Measurements from ENCODE around the gene BCR.

BCR gene

DNA sequence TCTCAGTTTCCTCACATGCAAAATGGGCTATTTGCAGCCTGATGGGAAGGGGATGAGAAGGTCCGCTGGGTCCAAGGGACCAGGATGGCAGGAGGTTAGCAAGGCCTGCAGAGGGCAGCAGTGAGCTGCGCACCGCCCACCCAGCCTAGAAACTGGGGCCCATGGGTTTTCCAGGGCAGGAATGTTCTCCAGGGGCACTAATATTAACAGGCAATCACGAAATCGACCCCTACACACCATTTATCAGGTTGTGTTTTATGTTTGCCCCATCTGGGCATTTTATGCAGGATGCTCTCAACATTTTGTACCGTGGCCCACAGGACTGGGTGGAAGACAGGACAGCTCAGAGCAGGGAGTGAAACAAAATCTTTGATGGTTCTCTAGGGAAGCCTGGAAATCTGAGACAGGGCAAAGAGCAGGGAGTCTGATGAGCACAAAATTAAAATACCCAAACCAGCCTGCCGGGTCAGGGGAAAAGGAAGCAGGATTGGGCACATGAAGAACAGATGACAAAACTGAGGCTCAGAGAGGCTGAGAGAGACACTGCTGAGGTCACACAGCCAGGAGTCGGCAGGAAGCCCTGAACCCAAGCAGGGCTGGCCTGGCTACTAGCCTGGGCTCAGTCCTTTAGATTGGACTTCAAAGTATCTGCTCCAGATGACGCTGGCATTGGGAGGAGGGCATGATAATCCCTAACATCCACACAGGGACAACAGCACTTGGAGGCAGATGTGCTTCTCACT lies 1.6 kb upstream of the BCR start:
- peak; percentile 25 for DNase-seq

GRCh38 chr22:23179381-23180299 lies 669 bp upstream of the BCR start:
- DNase-seq, result peak; percentile 24

GRCh38 chr22:23180893-23181720 lies 798 bp downstream of the BCR start:
- no peak for DNase-seq

DNA sequence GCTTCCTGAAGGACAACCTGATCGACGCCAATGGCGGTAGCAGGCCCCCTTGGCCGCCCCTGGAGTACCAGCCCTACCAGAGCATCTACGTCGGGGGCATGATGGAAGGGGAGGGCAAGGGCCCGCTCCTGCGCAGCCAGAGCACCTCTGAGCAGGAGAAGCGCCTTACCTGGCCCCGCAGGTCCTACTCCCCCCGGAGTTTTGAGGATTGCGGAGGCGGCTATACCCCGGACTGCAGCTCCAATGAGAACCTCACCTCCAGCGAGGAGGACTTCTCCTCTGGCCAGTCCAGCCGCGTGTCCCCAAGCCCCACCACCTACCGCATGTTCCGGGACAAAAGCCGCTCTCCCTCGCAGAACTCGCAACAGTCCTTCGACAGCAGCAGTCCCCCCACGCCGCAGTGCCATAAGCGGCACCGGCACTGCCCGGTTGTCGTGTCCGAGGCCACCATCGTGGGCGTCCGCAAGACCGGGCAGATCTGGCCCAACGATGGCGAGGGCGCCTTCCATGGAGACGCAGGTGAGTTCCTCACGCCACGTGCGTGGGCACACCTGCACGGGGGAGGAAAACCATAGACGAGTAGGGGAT lies 1.5 kb downstream of the BCR start:
- DNase-seq, result no peak

GRCh38 chr22:23182309-23183060 lies 2.2 kb downstream of the BCR start:
- no peak for DNase-seq

DNA sequence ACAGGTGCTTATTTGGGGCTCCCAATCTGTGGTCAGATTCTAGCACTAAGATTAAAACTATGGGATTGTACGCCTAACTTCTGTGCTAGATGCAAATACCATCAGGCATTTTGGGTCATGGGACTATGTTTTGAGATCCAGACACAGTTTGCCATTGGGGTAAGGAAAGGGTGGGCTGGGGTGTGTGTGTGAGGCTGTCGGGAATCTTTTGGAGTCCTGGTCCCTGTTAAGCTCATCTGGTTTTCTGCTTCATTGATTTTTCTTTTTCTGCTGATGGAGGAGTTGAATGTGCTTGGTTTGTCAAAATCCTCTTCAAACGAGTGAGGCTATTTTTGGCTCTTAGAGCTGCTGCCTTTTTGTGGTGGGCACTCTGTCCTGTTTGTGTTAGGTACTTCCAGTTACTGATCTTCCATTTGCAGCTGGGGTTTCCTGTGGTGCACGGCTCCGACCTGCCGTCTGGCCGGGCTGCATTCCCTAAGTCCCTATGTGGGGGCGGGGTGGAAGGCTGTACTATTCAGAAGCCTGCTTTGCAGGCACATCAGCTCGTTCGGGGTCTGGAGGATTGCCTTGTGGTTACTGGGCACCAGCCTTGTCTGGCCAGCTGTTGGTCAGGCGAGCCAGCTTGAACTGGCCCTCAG lies 2.9 kb downstream of the BCR start:
- DNase-seq, result no peak

GRCh38 chr22:23184100-23184763 lies 3.9 kb downstream of the BCR start:
- no peak for DNase-seq

- no peak for DNase-seq
Measured at GRCh38 chr22:23184764-23185113, 4.4 kb downstream of the BCR start.

DNA sequence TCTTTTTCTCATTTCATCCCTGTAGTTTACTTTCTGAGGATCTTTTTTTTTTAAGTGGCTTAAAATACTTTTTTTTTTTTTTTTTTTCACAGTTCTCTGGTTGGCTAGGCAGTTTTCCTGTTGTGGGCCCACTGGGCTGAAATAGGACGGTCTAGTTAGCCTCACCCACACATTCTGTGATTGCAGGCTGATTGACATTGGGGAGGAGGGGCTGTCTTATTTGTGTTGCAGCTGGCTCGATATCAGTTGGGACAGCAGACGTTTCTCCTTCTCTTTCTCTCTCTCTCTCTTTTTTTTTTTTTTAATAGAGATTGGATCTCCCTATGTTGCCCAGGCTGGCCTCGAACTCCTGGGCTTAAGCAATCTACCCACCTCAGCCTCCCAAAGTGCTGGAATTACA lies 6.9 kb downstream of the BCR start:
- DNase-seq, result no peak

- no peak for DNase-seq
Measured at GRCh38 chr22:23187871-23188700, 7.8 kb downstream of the BCR start.

GRCh38 chr22:23190526-23190925 lies 10.2 kb downstream of the BCR start:
- no peak for DNase-seq

GRCh38 chr22:23192133-23192532 lies 11.8 kb downstream of the BCR start:
- DNase-seq, result no peak

- DNase-seq, result no peak
Measured at GRCh38 chr22:23192558-23192957, 12.2 kb downstream of the BCR start.

DNA sequence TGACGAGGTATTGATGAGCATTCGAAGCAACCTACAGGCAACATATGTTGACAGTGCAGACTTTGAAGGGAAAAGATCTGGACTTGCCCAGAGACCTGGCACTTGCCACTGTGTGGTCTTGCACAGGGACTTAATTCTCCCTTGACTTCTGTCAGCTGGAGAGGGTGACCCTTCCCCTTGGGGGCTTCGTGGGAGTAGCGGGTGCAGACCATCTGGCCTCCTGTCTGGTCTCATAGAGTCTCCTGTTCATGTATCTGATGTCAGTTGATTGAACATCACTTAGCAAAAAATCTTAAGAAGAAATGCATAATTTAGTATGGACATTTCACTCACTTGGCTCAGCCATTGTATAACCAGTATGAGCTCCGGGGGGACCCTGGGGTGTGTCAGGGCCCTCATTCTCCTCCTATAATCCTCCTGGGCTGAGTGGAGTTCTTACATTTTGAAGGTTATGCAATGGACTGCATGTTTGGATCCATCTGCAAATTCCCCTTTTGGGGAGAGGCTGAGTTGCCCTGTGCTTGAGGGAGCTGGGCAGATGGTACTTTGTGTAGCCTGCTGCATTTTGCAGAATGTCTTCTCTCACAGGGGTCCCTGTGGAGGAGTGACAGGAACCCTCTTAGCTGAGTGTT lies 13.0 kb downstream of the BCR start:
- DNase-seq, result no peak

DNA sequence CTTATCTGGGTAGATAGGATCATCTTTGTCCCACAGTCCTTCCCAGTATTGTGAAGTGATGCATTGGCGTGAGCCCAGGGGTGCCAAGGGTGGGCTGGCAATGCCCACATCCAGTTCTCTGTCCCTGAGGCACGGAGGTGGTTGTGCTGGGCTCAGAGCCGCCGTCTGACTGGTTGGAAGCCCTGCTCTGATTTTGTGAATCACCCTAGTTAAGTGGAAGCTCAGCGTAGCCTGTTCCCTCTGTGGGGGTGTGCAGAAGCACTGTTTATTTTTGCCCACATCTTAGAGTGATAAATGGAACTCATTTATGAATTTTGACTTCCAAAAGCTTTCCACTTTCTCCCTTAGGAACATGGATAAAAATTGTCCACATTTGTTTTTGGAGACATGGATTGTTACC lies 13.6 kb downstream of the BCR start:
- DNase-seq, result no peak

DNA sequence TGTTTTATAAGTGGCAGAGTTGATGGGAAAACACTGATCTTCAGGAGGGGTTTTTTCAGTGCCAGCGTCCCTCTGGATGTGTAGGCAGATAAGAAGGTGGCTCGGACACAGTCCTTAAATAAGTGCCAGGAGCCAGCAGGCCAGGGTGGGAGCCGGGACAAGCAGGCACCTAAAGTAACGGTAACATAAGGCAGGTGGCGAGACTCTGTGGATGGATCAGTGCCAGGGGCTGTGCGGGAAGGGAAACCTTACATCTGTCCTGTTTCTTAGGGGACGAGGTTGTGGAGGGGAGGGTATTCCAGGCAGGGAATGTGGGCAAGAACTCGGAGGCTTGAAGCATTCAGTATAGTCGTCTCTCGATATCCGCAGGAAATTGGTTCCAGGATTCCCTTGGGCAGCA lies 15.9 kb downstream of the BCR start:
- DNase-seq, result peak; percentile 43

- no peak for DNase-seq
Measured at GRCh38 chr22:23197836-23198235, 17.5 kb downstream of the BCR start.

DNA sequence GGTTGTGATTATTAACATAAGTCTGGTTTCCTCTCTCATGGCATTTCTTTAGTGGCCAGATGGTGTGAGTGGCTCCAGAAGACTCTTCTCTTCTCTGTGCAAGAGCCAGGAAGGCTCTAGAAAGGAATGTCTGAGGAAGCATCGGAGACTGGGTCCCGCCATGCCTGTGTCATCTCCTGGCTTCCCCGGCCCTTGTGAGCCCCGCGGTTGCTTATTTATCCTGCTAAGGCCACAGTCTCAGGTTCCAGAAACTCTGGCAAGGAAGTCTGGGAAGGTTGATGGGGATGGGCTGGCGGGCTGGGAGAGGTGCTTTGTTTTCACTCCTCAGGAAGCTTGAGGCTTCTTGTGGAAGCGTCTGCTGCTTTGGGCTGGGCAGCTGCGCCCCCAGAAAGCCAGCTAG lies 18.9 kb downstream of the BCR start:
- DNase-seq, result no peak

DNA sequence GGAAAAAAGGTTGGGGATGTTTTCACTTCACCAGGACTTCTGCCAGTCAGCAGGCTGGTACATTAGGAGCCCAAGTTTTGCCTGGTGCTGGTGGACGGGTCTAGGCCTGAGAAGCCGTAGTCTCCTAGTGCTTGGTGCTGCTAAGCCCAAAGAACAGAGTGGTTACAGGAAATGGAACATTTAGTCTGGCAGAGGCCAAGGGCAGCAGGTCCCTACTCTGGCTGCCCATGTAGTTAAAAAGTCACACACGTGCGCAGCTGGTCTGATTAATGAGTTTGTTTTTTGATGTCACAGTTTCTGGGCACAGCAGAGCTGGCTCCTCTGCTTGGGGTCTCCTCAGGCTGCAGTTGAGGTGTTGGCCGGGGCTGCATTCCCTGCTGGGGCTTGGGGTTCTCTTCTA lies 20.6 kb downstream of the BCR start:
- peak; percentile 30 for DNase-seq
